ENCODE measurements around the gene RREB1.

DNA sequence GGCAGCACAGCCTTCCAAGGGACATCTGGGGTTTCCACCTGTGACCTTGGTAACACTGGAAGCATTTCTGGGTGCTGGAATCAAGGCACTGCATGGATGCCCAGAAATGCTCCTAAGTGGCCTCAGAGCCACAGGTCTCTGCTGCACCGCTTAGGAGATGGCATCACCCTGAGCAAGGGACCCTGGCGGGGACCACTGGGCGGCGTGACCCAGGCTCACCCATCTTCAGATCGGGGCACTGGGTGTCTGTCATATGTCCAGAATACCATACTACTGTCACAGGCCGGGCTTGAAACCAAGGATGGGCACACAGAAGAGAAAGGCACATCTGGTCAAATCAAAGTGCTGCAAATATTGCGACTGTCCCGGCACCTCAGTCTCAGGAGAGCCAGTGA lies 159.3 kb downstream of the RREB1 start:
- TF ChIP-seq, protein P1, sequence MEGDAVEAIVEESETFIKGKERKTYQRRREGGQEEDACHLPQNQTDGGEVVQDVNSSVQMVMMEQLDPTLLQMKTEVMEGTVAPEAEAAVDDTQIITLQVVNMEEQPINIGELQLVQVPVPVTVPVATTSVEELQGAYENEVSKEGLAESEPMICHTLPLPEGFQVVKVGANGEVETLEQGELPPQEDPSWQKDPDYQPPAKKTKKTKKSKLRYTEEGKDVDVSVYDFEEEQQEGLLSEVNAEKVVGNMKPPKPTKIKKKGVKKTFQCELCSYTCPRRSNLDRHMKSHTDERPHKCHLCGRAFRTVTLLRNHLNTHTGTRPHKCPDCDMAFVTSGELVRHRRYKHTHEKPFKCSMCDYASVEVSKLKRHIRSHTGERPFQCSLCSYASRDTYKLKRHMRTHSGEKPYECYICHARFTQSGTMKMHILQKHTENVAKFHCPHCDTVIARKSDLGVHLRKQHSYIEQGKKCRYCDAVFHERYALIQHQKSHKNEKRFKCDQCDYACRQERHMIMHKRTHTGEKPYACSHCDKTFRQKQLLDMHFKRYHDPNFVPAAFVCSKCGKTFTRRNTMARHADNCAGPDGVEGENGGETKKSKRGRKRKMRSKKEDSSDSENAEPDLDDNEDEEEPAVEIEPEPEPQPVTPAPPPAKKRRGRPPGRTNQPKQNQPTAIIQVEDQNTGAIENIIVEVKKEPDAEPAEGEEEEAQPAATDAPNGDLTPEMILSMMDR (IDR thresholded peaks at IDR 0.05), result no peak
- TF ChIP-seq POLR2AphosphoS5 (IDR thresholded peaks at IDR 0.05) (no peak), EP300 (IDR thresholded peaks at IDR 0.05) (no peak)

Data from sigmoid colon (tissue), 4 donors.